Medulla oblongata (tissue), 1 donor: ENCODE results near the gene TNFRSF25.
A peak's percentile ranks its signal among the peaks of the same experiment; 100 is the strongest.
"Not testable (repeated sequence)": the region's sequence is repeated elsewhere in the genome, so short reads cannot be mapped to it uniquely, and the experiment has no call there.

Experiments
- DNase-seq: peaks from one replicate; pipeline ENCODE4 v3.0.0-alpha.2; 2015; ENCODE audit errors: extremely low spot score

Gene TNFRSF25

DNA sequence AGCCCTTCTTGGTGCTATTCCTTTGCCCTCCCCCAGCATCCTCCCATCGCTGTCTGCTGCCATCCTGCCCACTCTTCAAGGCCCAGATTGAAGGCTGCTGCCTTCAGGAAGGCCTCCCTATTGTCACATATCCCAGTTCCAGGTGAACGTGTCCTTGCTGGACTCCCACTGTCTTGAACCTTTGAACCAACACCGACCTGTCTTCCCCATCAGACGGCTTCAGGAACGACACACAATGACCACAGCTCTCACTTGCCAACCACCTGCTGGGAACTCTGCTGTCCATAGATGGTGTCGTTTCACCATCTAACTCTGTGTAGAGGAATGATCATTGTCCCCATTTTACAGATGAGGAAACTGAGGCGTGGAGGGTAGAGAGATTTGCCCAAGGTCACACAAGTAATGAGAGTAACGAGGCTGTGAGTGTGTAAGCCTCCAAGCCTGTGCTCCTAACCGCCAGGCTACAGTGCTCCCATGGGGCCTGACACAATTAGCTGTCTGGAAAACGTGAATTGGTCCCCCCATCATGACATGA is 35.4 kb upstream of the TNFRSF25 start:
- no peak for DNase-seq

DNA sequence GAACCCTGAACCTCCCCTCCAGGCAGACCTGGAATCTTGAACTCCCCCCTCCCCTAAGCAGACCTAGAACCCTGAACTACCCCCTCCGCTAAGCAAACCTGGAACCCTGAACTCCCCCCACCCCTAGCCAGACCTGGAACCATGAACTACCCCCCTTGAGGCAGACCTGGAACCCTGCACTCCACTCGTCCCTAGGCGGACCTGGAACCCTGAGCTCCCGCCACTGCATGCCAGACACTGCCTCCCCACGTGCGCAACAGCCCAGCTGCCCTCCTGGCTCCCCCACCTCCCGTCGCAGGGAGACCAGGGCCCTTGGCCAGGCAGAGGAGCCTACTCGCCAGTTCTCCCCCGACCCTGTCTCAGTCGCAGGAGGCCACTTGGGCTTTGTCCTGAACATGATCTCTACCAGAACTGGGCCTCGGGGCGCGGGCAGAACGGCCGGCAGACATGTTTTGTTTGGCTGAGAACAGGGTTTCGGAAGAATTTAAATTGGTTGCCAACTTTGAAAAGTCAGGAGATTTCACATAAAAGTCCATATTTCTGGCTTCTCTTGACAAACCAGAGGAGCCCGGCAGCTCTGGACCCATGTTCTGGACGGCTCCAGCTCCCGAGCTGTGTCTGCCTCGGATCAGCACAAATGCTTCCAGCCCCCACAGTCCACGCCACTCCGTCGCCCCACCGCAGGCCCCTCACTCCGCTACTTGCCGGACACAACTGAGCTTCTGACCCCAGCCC is 34.7 kb upstream of the TNFRSF25 start:
- DNase-seq: no peak

DNA sequence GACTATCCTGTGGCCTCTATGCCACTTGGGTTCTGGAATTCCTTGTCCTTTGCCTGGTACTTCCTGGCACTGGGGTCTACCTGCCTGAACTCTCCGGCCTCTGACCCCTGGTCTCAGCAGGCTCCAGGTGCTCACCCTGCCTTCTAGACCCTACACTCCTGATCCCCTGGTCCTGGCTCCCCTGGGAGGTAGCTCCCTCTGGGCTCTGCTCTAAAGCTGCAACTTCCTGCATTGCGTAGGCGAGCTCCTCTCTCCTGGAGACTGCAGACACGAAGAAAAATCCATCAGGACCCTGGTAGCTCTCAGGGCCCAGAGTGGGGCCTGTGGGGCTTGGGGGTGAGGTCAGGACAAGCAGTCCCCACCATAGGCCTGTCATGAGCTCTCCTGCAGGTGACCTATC is 33.3 kb upstream of the TNFRSF25 start:
- no peak for DNase-seq

DNA sequence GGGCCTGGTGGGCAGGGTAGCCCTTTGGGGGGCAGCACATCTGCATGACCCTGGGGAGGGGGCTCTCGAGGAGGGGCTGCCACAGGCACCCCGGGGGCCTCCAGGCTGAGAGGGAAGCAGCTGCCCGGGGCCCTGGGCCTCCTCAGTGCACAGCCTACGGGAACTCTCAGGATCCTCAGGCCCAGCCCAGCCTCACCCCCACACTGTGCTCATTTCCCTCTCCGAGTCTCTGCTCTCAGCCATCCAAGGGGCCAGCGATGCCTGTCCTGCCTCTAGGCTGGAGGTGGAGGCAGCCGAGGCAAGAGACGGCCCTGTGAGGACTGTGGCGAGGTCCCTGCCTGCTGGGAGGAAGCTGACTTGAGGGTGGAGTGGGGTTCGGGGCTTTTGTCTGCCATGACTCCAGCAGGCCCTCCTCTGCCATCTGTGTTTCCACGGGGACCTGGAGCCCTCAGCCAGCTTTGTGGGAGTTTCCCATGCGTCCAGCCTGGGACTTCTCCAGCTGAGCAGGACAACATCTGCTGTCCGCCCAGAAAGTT is 32.7 kb upstream of the TNFRSF25 start:
- no peak for DNase-seq

DNA sequence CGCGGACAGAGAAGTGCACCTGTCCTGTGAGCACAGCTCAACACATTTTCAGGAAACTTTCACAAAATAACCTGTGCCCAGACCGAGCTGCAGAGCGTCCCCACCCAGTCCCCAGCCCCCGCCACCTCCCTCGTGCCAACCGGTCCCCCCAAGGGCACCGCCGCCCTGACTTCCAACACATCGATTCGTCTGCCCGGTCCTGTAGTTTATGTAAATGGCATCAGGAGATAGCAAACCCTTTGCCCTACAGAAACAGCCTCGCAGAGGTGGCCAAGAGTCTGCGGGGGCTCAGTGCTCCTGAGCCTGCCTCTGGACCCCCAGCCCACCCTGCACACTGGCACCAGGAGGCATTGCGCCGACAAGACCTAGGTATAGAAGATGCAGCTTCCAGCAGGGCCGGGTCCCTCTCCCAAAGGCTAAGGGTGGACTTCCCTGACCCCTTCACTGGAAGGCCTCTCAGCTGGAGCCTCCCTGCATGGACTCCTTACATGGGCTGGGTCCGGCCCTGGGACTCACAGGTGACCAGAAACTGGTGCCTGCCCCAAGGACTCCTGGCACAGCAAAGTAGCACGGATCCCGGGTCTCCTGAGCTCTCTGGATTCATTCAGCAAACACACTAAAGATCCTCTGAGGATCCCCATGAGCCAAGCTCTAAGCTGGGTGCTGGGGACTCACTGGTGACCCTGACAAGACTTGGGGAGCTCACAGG is 32.0 kb upstream of the TNFRSF25 start:
- DNase-seq: no peak

DNA sequence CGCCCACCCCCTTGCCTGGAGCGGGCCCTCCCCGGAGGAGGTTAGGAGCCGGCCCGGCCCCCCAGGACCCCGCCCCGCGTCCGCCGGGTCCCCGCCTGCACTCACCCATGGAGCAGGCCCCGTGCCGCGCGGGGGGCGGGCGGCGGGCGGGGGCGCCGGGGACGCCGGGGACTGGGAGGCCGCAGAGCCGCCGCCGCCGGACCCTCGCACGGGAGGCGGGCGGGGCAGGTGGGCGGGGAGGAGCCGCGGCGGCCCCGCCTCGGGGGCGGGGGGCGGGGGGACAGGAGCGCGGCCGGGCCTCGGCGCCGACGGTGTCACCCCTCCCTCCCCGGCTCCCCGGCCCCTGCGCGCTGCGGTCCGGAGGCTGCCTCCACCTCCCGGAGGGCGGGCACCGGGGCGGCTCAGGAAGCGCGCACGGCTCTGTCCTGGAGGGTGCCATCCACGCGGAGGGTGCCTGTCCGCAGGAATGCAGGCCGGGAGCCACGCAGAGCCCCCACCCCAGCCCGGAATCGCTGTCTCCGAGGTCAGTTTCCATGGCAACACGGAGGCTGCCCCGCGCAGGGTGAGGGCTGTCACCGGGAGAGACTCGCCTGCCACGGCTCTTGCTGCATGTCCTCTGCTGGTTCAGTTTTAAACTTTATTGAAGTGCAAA is 31.4 kb upstream of the TNFRSF25 start:
- DNase-seq: no peak

DNA sequence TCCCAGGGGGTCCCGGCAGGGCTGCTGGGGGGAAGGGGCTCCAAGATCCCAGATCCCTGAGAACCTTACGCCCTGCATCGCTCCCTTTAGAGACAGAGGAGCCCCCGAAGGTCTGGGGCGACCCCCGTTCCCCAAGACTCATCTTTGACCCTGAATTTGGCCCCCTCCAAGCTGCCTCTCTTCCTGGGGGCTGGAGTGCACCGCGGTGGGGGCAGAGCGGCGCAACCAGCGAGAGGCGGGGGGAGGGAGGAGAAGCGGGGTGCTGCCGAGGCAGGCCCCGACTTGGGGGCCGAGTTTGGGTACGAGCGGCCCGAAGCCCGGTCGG is 30.9 kb upstream of the TNFRSF25 start:
- DNase-seq: no peak

DNA sequence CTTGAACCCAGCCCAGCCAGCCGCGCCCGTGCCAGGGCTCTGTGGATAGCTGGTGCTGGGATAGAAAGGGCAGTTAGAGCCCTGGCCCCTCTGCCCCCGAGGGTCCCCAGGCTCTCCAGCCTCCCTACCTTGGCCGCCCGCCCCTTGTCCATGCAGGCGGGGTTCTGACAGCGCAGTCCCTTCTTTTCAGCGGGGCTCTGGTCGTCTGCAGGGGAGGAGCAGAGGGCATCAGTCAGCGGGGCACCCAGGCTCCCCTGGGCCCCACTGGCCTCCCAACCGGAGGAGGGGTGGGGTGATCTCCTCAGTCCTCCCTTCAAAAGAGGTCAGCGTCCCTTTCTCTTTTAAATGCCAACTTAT is 30.4 kb upstream of the TNFRSF25 start:
- no peak for DNase-seq

DNA sequence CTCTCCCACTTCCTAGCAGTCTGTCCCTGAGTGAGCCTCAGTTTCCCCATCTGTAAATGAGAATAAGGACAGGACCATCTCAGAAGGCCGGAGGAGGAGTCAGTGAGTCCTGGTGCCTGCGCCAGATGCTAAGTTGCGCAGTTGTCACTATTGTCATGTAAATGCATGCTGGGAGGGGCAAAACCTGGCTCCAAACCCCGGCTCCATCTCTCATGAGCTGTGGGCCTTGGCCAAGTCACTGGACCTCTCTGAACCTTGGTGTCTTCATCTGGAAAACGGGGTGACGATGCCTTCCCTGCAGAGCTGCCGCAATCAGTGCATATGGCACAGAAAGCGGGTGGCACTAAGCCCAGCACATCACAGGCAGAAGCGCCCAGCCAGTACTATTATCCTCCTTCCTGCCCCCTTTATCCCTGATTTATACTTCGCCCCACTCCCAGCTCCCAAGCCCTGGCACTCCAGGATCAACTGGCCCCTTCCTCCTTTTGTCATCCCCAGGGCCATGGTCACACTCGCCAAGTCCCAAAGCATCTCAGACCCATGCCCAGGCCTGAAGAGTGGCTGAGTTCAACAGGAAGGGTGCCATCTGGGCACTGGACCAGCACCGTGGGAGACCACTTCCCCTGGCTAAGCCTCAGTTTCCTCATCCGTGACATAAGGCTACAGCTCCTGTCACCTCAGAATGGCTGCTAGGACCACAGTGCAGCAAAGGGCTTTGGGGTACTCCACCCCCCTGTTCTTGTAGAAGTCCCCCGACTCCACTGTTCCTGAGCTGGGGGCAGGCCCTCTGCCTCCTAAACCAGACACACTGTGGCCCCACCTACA is 29.8 kb upstream of the TNFRSF25 start:
- no peak for DNase-seq

DNA sequence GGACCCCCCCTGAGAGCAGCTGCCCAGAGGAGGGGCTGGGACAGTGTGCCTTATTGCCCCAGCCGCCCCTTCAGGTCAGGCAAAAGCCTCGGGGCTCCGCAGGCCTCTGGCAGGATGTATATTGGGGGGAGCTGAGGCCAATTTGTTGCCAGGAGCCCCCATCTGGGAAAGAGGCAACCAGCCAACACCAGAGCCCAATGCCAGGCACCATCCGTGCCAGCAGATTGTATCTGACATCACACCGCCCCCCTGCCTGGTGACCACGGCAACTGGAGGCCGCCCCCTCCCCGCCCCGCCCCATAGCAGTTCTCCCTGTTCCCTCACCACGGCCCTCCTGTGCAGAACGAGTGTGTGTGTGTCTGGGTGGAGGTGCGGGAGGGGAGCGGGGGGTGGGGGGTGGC is 29.1 kb upstream of the TNFRSF25 start:
- DNase-seq: no peak

DNA sequence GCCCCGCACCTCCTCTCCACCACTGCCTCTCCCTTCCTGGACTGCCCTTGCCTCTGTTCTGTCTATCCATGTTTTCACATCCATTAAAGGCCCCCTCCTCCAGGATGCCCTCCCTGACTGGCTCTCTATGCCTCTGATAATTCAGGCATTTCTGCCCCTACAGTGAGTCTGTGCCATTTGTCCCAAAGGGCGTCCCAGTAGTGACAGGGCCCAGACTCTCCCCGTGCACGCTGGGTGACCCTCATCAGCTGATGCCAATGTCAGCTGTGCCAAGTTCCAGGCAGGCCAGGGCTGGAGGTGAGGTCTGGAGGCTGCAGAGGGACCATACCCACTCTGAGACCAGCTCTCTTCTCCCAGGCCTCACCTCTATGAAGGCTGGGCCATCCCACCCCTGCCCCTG is 28.7 kb upstream of the TNFRSF25 start:
- no peak for DNase-seq

DNA sequence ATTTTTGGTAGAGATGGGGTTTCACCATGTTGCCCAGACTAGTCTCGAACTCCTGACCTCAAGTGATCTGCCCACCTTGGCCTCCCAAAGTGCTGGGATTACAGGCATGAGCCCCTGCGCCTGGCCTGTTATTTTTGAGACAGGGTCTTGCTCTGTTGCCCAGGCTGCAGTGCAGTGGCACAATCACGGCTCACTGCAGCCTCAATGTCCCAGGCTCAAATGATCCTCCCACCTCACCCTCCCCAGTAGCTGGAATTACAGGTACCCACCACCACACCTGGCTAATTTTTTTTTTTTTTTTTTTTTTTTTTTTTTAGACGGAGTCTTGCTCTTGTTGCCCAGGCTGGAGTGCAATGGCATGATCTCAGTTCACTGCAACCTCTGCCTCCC is 27.9 kb upstream of the TNFRSF25 start:
- DNase-seq: not testable (repeated sequence)

DNA sequence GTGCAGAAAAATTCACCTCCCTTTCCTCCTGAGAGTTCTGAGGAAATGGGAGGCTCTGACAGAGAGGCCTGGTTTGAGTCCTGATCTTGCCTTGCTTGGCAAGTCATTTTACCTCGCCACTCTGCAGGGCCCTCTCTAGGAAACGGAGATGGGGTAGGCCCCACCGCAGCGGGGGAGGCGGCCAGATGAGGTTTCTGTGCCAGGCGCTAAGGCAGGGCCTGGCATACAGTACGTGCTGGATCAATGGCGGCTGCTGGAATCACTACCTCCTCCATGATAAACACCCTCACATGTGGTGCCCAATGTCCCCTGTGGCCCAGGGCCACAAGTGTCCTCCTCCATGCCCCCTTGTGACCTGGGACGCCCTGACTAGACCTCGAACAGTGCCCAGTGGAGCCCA is 26.0 kb upstream of the TNFRSF25 start:
- DNase-seq: no peak

DNA sequence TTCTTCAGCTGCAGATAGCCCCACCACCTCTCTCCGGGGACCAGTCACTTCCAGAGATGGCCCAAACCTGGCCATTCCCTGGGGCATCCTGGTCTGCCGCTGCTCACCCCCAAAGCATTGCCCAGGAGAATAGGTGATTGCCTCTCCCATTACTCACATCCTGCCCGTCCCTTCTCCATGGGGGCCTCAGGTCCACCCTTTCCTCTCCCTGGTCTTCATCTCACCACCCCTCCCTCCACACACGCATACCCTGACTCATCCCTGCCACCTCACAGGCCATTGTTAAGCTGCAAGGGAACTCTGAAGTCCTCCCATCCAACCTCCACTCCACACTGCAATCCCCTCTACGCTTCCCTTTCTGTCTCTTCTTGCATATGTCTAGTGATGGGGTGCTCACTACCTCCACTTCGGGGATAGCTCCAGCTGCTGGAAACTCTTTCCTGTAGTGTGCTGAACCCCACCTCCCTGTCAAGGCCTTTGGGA is 25.5 kb upstream of the TNFRSF25 start, which contains the start of gene PLEKHG5:
Gene PLEKHG5, minus strand, starts transcription at position 188 of the 483 bp plus-strand sequence. CDS start 14,096 bp downstream, outside the sequence.
- no peak for DNase-seq

DNA sequence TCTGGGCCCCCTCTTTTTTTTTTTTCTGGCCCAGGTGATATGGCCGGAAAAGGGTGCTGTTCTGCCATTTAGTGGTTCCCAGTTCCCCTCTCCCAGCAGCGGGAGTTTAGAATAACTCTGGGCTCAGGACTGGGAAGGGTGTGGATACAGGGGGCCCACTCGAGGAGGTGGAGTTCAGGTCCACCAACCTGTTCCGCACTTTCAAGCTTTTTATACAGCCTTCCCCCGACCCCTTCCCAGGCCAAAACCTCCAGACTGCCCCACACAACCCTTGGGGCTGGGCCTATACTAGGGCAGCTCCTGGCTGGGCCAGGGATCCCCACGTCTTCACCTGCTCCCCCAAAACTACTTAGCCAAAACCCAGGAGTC is 25.1 kb upstream of the TNFRSF25 start:
- DNase-seq: no peak

DNA sequence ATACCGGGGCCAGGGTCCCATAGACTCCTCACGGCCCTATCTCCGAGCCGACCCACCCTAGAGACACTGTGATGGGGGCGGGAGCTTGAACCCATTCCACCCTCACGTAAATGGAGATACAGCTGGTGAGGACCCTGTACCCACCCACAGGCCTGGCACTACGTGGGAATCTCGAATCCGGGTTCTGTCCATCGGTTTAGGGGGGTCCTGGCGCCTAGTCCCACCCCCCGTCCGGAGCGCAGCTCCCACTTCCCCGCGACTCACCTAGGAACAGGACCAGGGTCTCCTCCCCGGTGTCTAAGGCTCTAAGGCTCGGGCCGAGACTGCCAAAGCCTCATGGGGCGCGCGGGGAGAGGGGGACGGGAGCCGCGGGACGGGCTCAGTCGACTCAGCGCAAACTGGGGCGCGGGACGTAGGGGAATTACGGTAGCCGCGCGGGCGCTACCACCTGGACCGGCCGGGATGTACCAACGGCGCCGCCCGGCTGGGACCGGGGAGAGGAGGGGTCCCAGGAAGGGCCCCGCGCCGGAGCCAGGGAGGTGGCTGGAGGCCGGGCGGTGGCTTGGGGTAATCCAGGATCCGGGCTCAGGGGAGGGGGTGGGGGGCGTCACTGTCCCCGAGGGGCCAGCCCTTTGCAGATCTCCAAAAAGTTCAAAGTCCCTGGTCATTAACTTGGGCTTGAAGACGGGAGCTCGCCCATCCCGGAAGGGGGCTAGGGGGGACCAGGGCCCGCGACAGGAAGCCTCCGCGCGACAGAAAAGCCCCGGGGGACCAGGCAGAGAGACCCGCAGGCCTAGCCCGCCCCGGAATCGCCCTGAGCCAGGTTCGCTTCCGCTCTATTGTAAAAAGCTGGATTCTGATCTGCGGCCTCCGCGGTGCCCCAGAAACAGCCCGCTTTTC is 24.5 kb upstream of the TNFRSF25 start:
- DNase-seq: peak; percentile 12

DNA sequence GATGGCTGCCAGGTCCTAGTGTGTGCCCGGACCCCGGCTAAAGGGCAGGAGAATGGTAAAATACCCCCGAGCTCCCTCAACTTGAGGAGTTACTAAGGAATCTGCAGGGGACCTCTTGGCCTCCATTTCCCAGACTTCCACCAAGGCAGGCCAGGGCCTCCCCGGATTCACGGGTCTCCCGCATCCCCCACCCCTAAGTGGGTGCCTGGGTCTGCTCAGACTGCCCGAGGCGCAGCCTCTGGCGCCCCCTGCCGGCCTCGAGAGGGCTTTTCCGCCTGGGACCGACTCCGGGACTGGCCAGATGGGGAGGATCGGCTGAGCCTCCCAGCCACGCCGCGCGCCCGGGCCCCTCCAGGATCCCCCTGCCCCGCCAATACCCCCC is 23.8 kb upstream of the TNFRSF25 start:
- peak; percentile 54 for DNase-seq

DNA sequence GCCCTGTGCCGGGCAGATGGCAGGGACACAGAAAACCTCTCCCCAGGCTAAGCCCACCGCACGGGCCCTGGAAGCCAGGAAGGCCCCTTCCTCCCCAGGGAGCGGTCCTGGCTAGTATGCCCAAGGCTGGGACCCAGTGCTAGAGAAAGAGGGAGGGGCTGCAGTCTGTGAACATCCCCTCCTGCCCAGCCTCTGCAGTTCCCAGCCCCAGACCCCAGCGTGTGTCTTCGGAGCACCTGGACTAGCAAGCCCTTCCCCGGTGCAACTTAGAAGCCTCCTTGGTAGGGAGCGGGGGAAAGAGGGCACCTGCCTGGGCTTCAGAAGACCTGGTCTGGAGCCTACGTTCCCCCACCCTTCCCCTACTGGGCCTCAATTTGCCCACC is 23.4 kb upstream of the TNFRSF25 start:
- DNase-seq: no peak

DNA sequence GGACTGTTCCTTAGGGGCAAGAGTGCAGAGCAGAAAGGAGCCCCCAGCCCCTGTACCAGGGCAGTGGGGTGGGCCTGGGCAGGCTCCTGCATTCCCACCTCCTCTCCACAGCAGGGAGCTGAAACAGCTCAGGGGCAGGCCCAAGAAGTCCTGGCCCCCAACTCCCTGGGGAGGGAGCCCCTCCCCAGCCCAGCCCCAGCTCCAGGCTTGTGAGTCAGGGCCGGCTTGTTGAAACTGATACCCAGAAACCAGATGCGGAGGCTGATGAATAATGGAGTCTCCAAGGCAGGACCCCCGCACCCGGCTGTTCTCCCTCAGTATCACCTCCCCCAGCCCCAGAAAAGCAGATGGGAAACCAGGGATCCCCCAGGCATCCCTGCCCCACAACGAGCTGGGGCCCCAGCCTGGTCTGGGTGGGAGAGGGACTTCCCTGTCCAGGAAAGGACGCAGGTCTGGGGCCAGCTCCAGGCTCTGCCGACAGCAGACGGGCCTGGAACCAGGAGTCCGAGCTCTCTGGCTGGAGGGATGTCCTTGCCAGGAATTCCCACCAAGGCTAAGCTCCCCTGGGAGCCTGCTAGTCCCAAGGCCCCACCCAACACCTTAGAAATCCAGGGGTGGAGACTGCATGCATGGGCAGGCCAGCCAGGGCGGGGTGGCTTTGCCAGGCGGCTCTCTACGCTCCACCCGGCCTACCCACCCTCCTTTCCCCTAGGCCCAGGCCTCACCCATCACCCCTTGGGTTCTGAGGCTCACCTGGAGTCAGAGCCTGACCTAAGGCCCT is 22.8 kb upstream of the TNFRSF25 start:
- DNase-seq: no peak
